LNCAP (cell line): ENCODE data around the gene OPN3.

Source experiments
- CTCF ChIP-seq: fragments of 450-650 bp; IDR thresholded peaks from 2 replicates; pipeline ENCODE4 v1.5.1; 2017; ENCODE audit warnings: mild to moderate bottlenecking

The OPN3 gene

GRCh38 chr1:241591736-241592135 is 48.4 kb downstream of the OPN3 start:
- no peak for TF ChIP-seq CTCF

GRCh38 chr1:241591317-241591716 is 48.9 kb downstream of the OPN3 start:
- TF ChIP-seq CTCF: no peak

- no peak for TF ChIP-seq CTCF
Observed at GRCh38 chr1:241590719-241591118, 49.5 kb downstream of the OPN3 start.

GRCh38 chr1:241589521-241589920 is 50.6 kb downstream of the OPN3 start:
- no peak for TF ChIP-seq CTCF

GRCh38 chr1:241586905-241587512 is 53.2 kb downstream of the OPN3 start:
- TF ChIP-seq CTCF: no peak

- no peak for TF ChIP-seq CTCF
Observed at GRCh38 chr1:241582921-241583321, 57.2 kb downstream of the OPN3 start.

GRCh38 chr1:241579434-241579833 is 60.7 kb downstream of the OPN3 start:
- TF ChIP-seq CTCF: no peak

GRCh38 chr1:241574154-241574553 is 66.0 kb downstream of the OPN3 start:
- TF ChIP-seq CTCF: no peak
